A549 (cell line): Measurements from ENCODE around the gene RNF167. TPM values are rescaled to one million over a fixed set of nuclear protein-coding genes. Genes with fewer than 3 reads are reported as not detected.

Experiments used
- ATAC-seq, 2 experiments: fragments of 200-7000 bp in 1 of 2; fragments of >200 bp in 1 of 2; cut with Nextera tagmentation in 1 of 2; cut with Tn5 transposase in 1 of 2; 3 replicates each; pipeline versions ENCODE4 v1.8.0 to v1.9.1; 2018 to 2020; ENCODE audit warnings: mild to moderate bottlenecking in 1 of 2, moderate library complexity in 1 of 2
- CTCF ChIA-PET: fragments of 300-600 bp; sonication (Branson Sonifier 250); formaldehyde crosslinking; extraction: SDS; loops from one replicate; lab custom pipeline; 2021; ENCODE audit warnings: antibody characterized with exemption, inconsistent platforms; lab: Yijun Ruan, JAX
- POLR2A ChIA-PET: fragments of 350-600 bp; formaldehyde crosslinking; extraction: SDS; loops from one replicate; lab custom pipeline; 2021; ENCODE audit warnings: antibody characterized with exemption, inconsistent platforms; lab: Yijun Ruan, JAX
- DNase-seq, 2 experiments: peaks; one replicate each; pipeline versions ENCODE4 v3.0.0 to v3.0.0-alpha.2; 2011 to 2016; ENCODE audit warnings: low read depth in 1 of 2, low spot score in 1 of 2
- FAIRE-seq: peaks from 2 replicates; lab custom pipeline; 2011; peaks lifted over from hg19 to GRCh38; lab: Jason Lieb, UNC
- H3K27ac ChIP-seq, 2 experiments: fragments of >200 bp; sonication (Bioruptor Twin); formaldehyde crosslinking; 3 replicates each; pipeline ENCODE4 v1.5.1; 2016 to 2017
- H3K4me1 ChIP-seq: fragments of >200 bp; sonication (Bioruptor Twin); formaldehyde crosslinking; 3 replicates; pipeline ENCODE4 v1.6.1; 2016
- H3K4me2 ChIP-seq: fragments of >200 bp; sonication (Bioruptor Twin); formaldehyde crosslinking; 3 replicates; pipeline ENCODE4 v1.6.1; 2016
- H3K4me3 ChIP-seq: fragments of >200 bp; sonication (Bioruptor Twin); formaldehyde crosslinking; 3 replicates; pipeline ENCODE4 v1.5.1; 2016
- H3K9me3 ChIP-seq: fragments of >200 bp; sonication (Bioruptor Twin); formaldehyde crosslinking; 3 replicates; pipeline ENCODE4 v1.6.1; 2016
- CHD4 ChIP-seq: fragments of 200-600 bp; sonication (generic); IDR thresholded peaks from 2 replicates; pipeline ENCODE4 v1.6.1; 2016; ENCODE audit warnings: antibody characterized with exemption, mild to moderate bottlenecking, borderline replicate concordance
- E2F6 ChIP-seq: IDR thresholded peaks from 2 replicates; pipeline ENCODE4 v1.6.1; 2012; ENCODE audit warnings: low read depth, borderline replicate concordance
- EHF ChIP-seq: fragments of 250-450 bp; sonication (Bioruptor Pico); IDR thresholded peaks from 2 replicates; pipeline ENCODE4 v1.5.0; 2020; ENCODE audit warnings: mild to moderate bottlenecking
- EP300 ChIP-seq, 2 experiments: fragments of >200 bp; sonication (Bioruptor Twin); formaldehyde crosslinking; IDR thresholded peaks; 2 replicates in 1 of 2; 3 replicates in 1 of 2; pipeline ENCODE4 v1.6.1; 2016 to 2017
- FOSL2 ChIP-seq, 2 experiments: fragments of 450-650 bp in 1 of 2; fragments of >200 bp in 1 of 2; sonication (Bioruptor Twin) in 1 of 2; formaldehyde crosslinking; IDR thresholded peaks; 2 replicates each; pipeline versions ENCODE4 v1.5.0 to v1.6.1; 2016 to 2020; ENCODE audit warnings: mild to moderate bottlenecking in 1 of 2, moderate library complexity in 1 of 2
- HEYL ChIP-seq: fragments of 250-450 bp; sonication (Bioruptor Pico); IDR thresholded peaks from 2 replicates; pipeline ENCODE4 v1.8.0; 2021; ENCODE audit warnings: mild to moderate bottlenecking, moderate library complexity
- HMGXB4 ChIP-seq: fragments of 250-450 bp; sonication (Bioruptor Pico); IDR thresholded peaks from 2 replicates; pipeline ENCODE4 v1.5.0; 2021; ENCODE audit warnings: mild to moderate bottlenecking, moderate library complexity, borderline replicate concordance
- HOXA7 ChIP-seq: fragments of 250-450 bp; sonication (Bioruptor Pico); IDR thresholded peaks from 2 replicates; pipeline ENCODE4 v1.5.0; 2020; ENCODE audit warnings: mild to moderate bottlenecking, moderate library complexity
- JUN ChIP-seq, 2 experiments: fragments of >200 bp; sonication (Bioruptor Twin); formaldehyde crosslinking; IDR thresholded peaks; 2 replicates in 1 of 2; 3 replicates in 1 of 2; pipeline ENCODE4 v1.6.1; 2016 to 2017
- KDM1A ChIP-seq: fragments of 200-600 bp; sonication (generic); IDR thresholded peaks from 2 replicates; pipeline ENCODE4 v1.6.1; 2016; ENCODE audit warnings: low read depth, mild to moderate bottlenecking
- KDM5A ChIP-seq: fragments of 200-600 bp; sonication (generic); IDR thresholded peaks from 2 replicates; pipeline ENCODE4 v1.6.1; 2016; ENCODE audit warnings: antibody characterized with exemption, mild to moderate bottlenecking
- MAFK ChIP-seq: fragments of 450-650 bp; IDR thresholded peaks from 2 replicates; pipeline ENCODE4 v1.6.1; 2014; ENCODE audit not compliant: partially characterized antibody
- MYC ChIP-seq: IDR thresholded peaks from 2 replicates; pipeline ENCODE4 v1.6.1; 2012; ENCODE audit warnings: mild to moderate bottlenecking, inconsistent platforms, low read length, improper control_type of control experiment, borderline replicate concordance
- NFE2L2 ChIP-seq: fragments of 150-350 bp; conservative IDR thresholded peaks from 2 replicates; pipeline ENCODE4 v1.6.1; 2014; ENCODE audit warnings: low read length
- NPAS2 ChIP-seq: fragments of 250-450 bp; sonication (Bioruptor Pico); IDR thresholded peaks from 2 replicates; pipeline ENCODE4 v1.8.0; 2022; ENCODE audit warnings: mild to moderate bottlenecking, moderate library complexity, borderline replicate concordance
- NR3C1 ChIP-seq: fragments of >200 bp; sonication (Bioruptor Twin); formaldehyde crosslinking; IDR thresholded peaks from 3 replicates; pipeline ENCODE4 v1.6.1; 2017
- PBX3 ChIP-seq: IDR thresholded peaks from 2 replicates; pipeline ENCODE4 v1.6.1; 2012
- POLR2A ChIP-seq: IDR thresholded peaks from 2 replicates; pipeline ENCODE4 v1.6.1; 2012; ENCODE audit warnings: mild to moderate bottlenecking, low read length
- TFCP2L1 ChIP-seq: fragments of 250-450 bp; sonication (Bioruptor Pico); IDR thresholded peaks from 2 replicates; pipeline ENCODE4 v1.5.0; 2021; ENCODE audit warnings: mild to moderate bottlenecking
- TP53 ChIP-seq: fragments of 250-450 bp; sonication (Bioruptor Pico); IDR thresholded peaks from 2 replicates; pipeline ENCODE4 v1.5.0; 2021; ENCODE audit warnings: mild to moderate bottlenecking, moderate library complexity
- ZFP36 ChIP-seq: fragments of 450-650 bp; IDR thresholded peaks from 2 replicates; pipeline ENCODE4 v1.6.1; 2014; ENCODE audit warnings: borderline replicate concordance; ENCODE audit not compliant: partially characterized antibody
- WGBS: methylation state at CpG from one replicate; pipeline ENCODE4 v1.1.6; 2017; ENCODE audit errors: missing lambda C conversion rate; 5-methylcytosine and 5-hydroxymethylcytosine counted together
- polyA plus RNA-seq, 4 experiments: library from polyadenylated mRNA; depleted of rRNA in 3 of 4; stranded (reverse); fragments of >200 nt; fragmentation: RNase III in 1 of 4; extraction: RNeasy Plus Mini Kit Qiagen cat#74134 plus additional on column Dnase treatment in 1 of 4; gene quantifications; 2 replicates in 3 of 4; 3 replicates in 1 of 4; pipeline ENCODE4 v1.2.3, GENCODE V29; 2011 to 2017

The RNF167 gene
- polyA plus RNA-seq, 2 of the 4 experiments (the other 2 are of a cell fraction) = 86.4 to 98.7 TPM

GRCh38 chr17:4938688-4939545 is 1.2 kb upstream of the RNF167 start:
- peaks cover 38% of the 10 kb centered on the region for H3K4me1 ChIP-seq
- peak overlapping the region; percentile 85 for H3K4me3 ChIP-seq
- 69% methylated on average over 19 of the region's 19 CpGs for WGBS
- no peaks in the 10 kb centered on the region for H3K9me3 ChIP-seq
- DNase-seq (no peak), ATAC-seq (no peak), FAIRE-seq (no peak)
- peak overlapping the region; percentile 89 to 93 for H3K27ac ChIP-seq
- CTCF ChIA-PET = interaction anchor here (0.5 to 3.5 kb wide), 16 partner anchors 10 to 149 kb away, joined by 3 to 33 read pairs (median 6); partner anchors contain the start of genes CAMTA2, CHRNE and SPAG7
- TF ChIP-seq EHF (CRISPR knock-in tag) (no peak), KDM5A (no peak), HMGXB4 (CRISPR knock-in tag) (no peak), CHD4 (no peak), MYC (no peak), PBX3 (no peak), POLR2A (no peak), FOSL2 (IDR thresholded peaks at IDR 0.05) (no peak), FOSL2 (CRISPR knock-in tag; IDR thresholded peaks at IDR 0.05) (no peak), NR3C1 (no peak), ZFP36 (no peak), HEYL (no peak), TFCP2L1 (CRISPR knock-in tag) (no peak), NFE2L2 (no peak), HOXA7 (no peak), EP300 (IDR thresholded peaks at IDR 0.05) (no peak), NPAS2 (no peak), MAFK (no peak), E2F6 (no peak)
- POLR2A ChIA-PET = interaction anchor here (1.0 to 3.2 kb wide), 9 partner anchors 11 to 207 kb away, joined by 3 to 83 read pairs (median 6); partner anchors contain the start of genes ENO3, PFN1 and SPAG7
- H3K4me2 ChIP-seq = peak overlapping the region; percentile 94

- TF ChIP-seq JUN (IDR thresholded peaks at IDR 0.05) (no peak), KDM1A (no peak), HEYL (no peak), TP53 (CRISPR knock-in tag) (0 out of 2 replicates have a peak, but pooled peaks have one; percentile 50), E2F6 (no peak)
- TF ChIP-seq, all 56 proteins: peak for 1
- no peak for FAIRE-seq
- peak overlapping the region; percentile 85 for H3K4me3 ChIP-seq
- POLR2A ChIA-PET = interaction anchor here (0.6 to 3.2 kb wide), 19 partner anchors 8 to 230 kb away, joined by 3 to 83 read pairs (median 6); partner anchors contain the start of genes ARRB2, CAMTA2, CHRNE and ENO3
- peaks cover 44% of the 10 kb centered on the region for H3K4me1 ChIP-seq
- no peaks in the 10 kb centered on the region for H3K9me3 ChIP-seq
- WGBS = 1% methylated on average over 10 of the region's 16 CpGs
- CTCF ChIA-PET = interaction anchor here (0.5 to 3.5 kb wide), 16 partner anchors 10 to 149 kb away, joined by 3 to 33 read pairs (median 6); partner anchors contain the start of genes CAMTA2, CHRNE and SPAG7
- DNase-seq = no peak
- peak overlapping the region; percentile 94 for H3K4me2 ChIP-seq
- no peak for ATAC-seq
- peak overlapping the region; percentile 89 to 93 for H3K27ac ChIP-seq
These were observed 597 bp upstream of the RNF167 start for GRCh38 chr17:4939546-4939795.
